ENCODE data around the gene PA2G4. TPM values are rescaled to one million over a fixed set of nuclear protein-coding genes. Genes with fewer than 3 reads are reported as not detected.

The PA2G4 gene
- total and polyA plus RNA-seq, 10 of the 15 experiments (the other 5 are each of a cell fraction or from before 2014, with no cell fraction given) = 148 to 514 (median 406) TPM

DNA sequence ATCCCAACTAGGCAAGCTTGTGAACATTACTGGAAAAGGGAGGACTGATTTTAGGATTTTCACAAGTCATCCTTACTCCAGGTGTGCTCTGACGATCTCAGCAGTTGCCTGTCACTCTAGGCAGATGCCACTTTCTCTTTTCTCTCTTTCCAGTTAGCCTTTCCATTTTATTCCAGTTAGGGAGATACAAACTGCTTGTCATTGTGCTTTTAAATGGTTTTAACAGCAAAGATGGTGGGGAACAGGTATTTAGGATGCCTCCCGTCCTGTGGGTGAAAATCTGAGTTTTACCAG is 1.2 kb downstream of the PA2G4 start:
- no TSS peak for BruUV-seq (replicated peaks)
- FAIRE-seq = no peak
- Histone ChIP-seq H3K27me3 (replicated peaks in 1 of 2; ENCODE audit: control insufficient read depth in 2 of 2, insufficient read depth in 2 of 2, low read length in 1 of 2) (no peaks in the 10 kb centered on the region; a peak in 1 of 4 replicates), H3K27ac (ENCODE audit: control insufficient read depth, insufficient read depth) (peak overlapping the region; percentile 86), H3K79me2 (ENCODE audit: control insufficient read depth, insufficient read depth, low read length) (peaks cover 36% of the 10 kb centered on the region), H2AFZ (ENCODE audit: control insufficient read depth, low read depth, low read length) (no peak overlapping the region), H3K4me3 (peak overlapping the region; percentile 97), H3K9me3 (replicated peaks; ENCODE audit: control insufficient read depth, insufficient read depth, low read length) (no peaks in the 10 kb centered on the region), H4K20me1 (ENCODE audit: control insufficient read depth, insufficient read depth) (no peaks in the 10 kb centered on the region), H3K4me1 (ENCODE audit: control insufficient read depth, insufficient read depth, low read length) (peaks cover 3% of the 10 kb centered on the region; the same call in 1 of the 2 replicates), H3K36me3 (ENCODE audit: control insufficient read depth in 2 of 2, insufficient read depth in 2 of 2, low read length in 1 of 2) (peaks cover 10 to 33% of the 10 kb centered on the region in 2 experiments), H3K9ac (ENCODE audit: control insufficient read depth, insufficient read depth, low read length) (peak overlapping the region; percentile 95), H3K4me2 (ENCODE audit: control insufficient read depth, insufficient read depth) (peak overlapping the region; percentile 91)
- 2% methylated on average over 2 of the region's 2 CpGs for WGBS (ENCODE audit: insufficient coverage, insufficient replicate concordance, low lambda C conversion rate, missing lambda C conversion rate)
- ATAC-seq = no peak
- ChIA-PET RAD21 (ENCODE audit: unreplicated experiment) (interaction anchor here (0.6 to 3.5 kb wide), 5 partner anchors 10 to 280 kb away, joined by 4 to 30 read pairs (median 12); partner anchors contain the start of genes RPL41, SUOX and ZC3H10), POLR2A (interaction anchor here (0.6 to 6.3 kb wide), 6 partner anchors 12 to 367 kb away, joined by 3 to 95 read pairs (median 6); partner anchors contain the start of genes RPL41 and ZC3H10), SMC1A (ENCODE audit: uncharacterized antibody, unreplicated experiment) (interaction anchor here (1.0 to 2.8 kb wide), 8 partner anchors 10 to 367 kb away, joined by 3 to 26 read pairs (median 4); partner anchors contain the start of genes DNAJC14, ESYT1, RPL41 and ZC3H10), CTCF (interaction anchor here (0.9 to 4.0 kb wide), 13 partner anchors 10 to 389 kb away, joined by 3 to 25 read pairs (median 6); partner anchors contain the start of genes BLOC1S1, ESYT1, RPL41 and SMARCC2)
- intact Hi-C loops (cut with micrococcal nuclease; ENCODE audit: unreplicated experiment) = loop anchor here (2.0 kb wide), 1 partner anchor 177 kb away; no protein-coding TSS in a partner anchor
- TF ChIP-seq, protein P1, sequence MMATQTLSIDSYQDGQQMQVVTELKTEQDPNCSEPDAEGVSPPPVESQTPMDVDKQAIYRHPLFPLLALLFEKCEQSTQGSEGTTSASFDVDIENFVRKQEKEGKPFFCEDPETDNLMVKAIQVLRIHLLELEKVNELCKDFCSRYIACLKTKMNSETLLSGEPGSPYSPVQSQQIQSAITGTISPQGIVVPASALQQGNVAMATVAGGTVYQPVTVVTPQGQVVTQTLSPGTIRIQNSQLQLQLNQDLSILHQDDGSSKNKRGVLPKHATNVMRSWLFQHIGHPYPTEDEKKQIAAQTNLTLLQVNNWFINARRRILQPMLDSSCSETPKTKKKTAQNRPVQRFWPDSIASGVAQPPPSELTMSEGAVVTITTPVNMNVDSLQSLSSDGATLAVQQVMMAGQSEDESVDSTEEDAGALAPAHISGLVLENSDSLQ (IDR thresholded peaks at IDR 0.05) = peak; percentile 74
- TF ChIP-seq, protein P2, sequence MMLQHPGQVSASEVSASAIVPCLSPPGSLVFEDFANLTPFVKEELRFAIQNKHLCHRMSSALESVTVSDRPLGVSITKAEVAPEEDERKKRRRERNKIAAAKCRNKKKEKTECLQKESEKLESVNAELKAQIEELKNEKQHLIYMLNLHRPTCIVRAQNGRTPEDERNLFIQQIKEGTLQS (IDR thresholded peaks at IDR 0.05; ENCODE audit: borderline replicate concordance, extremely low read depth, low read depth, low read length) = no peak
- DNase-seq (ENCODE audit: low read depth, low spot score) = no peak
- in situ Hi-C loops (cut with MboI) = no loop called here

DNA sequence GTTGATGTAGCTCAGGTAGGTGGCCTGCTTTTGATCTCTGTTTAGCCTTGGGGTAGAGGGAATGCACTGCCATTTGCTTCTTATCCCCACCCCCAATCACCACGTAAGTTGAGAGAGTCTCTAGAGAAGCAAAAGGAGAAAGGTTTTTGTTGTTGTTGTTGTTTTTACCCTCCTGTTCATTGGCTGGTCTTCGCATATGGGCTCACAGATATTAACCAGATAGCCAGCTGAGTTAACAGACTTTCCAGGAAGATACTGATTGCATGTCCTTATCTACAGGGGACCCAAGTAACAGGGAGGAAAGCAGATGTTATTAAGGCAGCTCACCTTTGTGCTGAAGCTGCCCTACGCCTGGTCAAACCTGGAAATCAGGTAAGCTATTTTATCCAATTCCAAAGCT is 2.9 kb downstream of the PA2G4 start:
- Histone ChIP-seq H3K27me3 (replicated peaks in 1 of 2; ENCODE audit: control insufficient read depth in 2 of 2, insufficient read depth in 2 of 2, low read length in 1 of 2) (no peaks in the 10 kb centered on the region), H3K9me3 (replicated peaks; ENCODE audit: control insufficient read depth, insufficient read depth, low read length) (no peaks in the 10 kb centered on the region), H3K4me2 (ENCODE audit: control insufficient read depth, insufficient read depth) (peak overlapping the region; percentile 91), H3K27ac (ENCODE audit: control insufficient read depth, insufficient read depth) (no peak overlapping the region), H3K36me3 (ENCODE audit: control insufficient read depth in 2 of 2, insufficient read depth in 2 of 2, low read length in 1 of 2) (peaks cover 17 to 39% of the 10 kb centered on the region in 2 experiments), H3K79me2 (ENCODE audit: control insufficient read depth, insufficient read depth, low read length) (peaks cover 36% of the 10 kb centered on the region), H3K4me3 (peak overlapping the region; percentile 97; the same call in 1 of the 2 replicates), H4K20me1 (ENCODE audit: control insufficient read depth, insufficient read depth) (no peaks in the 10 kb centered on the region), H3K9ac (ENCODE audit: control insufficient read depth, insufficient read depth, low read length) (no peak overlapping the region; the same call in 1 of the 2 replicates), H2AFZ (ENCODE audit: control insufficient read depth, low read depth, low read length) (no peak overlapping the region), H3K4me1 (ENCODE audit: control insufficient read depth, insufficient read depth, low read length) (peaks cover 3% of the 10 kb centered on the region; the same call in 1 of the 2 replicates)
- in situ Hi-C loops (cut with MboI) (no loop called here), intact Hi-C loops (cut with micrococcal nuclease; ENCODE audit: unreplicated experiment) (no loop called here)
- SMC1A ChIA-PET (ENCODE audit: uncharacterized antibody, unreplicated experiment) = interaction anchor here (1.0 to 2.6 kb wide), 5 partner anchors 8 to 289 kb away, joined by 3 to 8 read pairs (median 4); partner anchors contain the start of genes ORMDL2 and SARNP
- DNase-seq (ENCODE audit: low read depth, low spot score) (no peak), ATAC-seq (no peak), FAIRE-seq (no peak)
- CTCF ChIA-PET = interaction anchor here (1.1 to 2.0 kb wide), 7 partner anchors 10 to 370 kb away, joined by 3 to 6 read pairs (median 5); partner anchors contain the start of gene ZC3H10
- POLR2A ChIA-PET = interaction anchor here (0.5 to 6.3 kb wide), 4 partner anchors 10 to 252 kb away, joined by 3 to 95 read pairs (median 3); partner anchors contain the start of genes RPL41, SMARCC2, STAT2 and ZC3H10
- WGBS (ENCODE audit: insufficient coverage, insufficient replicate concordance, low lambda C conversion rate, missing lambda C conversion rate) = 96% methylated on average over 3 of the region's 3 CpGs
- RAD21 ChIA-PET (ENCODE audit: unreplicated experiment) = interaction anchor here (0.9 kb wide), 1 partner anchor 370 kb away, joined by 3 read pairs; no protein-coding TSS in a partner anchor
- BruUV-seq (replicated peaks) = no TSS peak
- TF ChIP-seq ZZZ3 (IDR thresholded peaks at IDR 0.05; ENCODE audit: control insufficient read depth, insufficient read length, low read depth) (no peak), EZH2 (IDR thresholded peaks at IDR 0.05; ENCODE audit: borderline replicate concordance, control insufficient read depth, low read depth, low read length) (no peak)
- TF ChIP-seq, protein P3, sequence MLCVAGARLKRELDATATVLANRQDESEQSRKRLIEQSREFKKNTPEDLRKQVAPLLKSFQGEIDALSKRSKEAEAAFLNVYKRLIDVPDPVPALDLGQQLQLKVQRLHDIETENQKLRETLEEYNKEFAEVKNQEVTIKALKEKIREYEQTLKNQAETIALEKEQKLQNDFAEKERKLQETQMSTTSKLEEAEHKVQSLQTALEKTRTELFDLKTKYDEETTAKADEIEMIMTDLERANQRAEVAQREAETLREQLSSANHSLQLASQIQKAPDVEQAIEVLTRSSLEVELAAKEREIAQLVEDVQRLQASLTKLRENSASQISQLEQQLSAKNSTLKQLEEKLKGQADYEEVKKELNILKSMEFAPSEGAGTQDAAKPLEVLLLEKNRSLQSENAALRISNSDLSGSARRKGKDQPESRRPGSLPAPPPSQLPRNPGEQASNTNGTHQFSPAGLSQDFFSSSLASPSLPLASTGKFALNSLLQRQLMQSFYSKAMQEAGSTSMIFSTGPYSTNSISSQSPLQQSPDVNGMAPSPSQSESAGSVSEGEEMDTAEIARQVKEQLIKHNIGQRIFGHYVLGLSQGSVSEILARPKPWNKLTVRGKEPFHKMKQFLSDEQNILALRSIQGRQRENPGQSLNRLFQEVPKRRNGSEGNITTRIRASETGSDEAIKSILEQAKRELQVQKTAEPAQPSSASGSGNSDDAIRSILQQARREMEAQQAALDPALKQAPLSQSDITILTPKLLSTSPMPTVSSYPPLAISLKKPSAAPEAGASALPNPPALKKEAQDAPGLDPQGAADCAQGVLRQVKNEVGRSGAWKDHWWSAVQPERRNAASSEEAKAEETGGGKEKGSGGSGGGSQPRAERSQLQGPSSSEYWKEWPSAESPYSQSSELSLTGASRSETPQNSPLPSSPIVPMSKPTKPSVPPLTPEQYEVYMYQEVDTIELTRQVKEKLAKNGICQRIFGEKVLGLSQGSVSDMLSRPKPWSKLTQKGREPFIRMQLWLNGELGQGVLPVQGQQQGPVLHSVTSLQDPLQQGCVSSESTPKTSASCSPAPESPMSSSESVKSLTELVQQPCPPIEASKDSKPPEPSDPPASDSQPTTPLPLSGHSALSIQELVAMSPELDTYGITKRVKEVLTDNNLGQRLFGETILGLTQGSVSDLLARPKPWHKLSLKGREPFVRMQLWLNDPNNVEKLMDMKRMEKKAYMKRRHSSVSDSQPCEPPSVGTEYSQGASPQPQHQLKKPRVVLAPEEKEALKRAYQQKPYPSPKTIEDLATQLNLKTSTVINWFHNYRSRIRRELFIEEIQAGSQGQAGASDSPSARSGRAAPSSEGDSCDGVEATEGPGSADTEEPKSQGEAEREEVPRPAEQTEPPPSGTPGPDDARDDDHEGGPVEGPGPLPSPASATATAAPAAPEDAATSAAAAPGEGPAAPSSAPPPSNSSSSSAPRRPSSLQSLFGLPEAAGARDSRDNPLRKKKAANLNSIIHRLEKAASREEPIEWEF (IDR thresholded peaks at IDR 0.05; ENCODE audit: insufficient replicate concordance, low read depth, low read length) = no peak
- TF ChIP-seq, protein P4, sequence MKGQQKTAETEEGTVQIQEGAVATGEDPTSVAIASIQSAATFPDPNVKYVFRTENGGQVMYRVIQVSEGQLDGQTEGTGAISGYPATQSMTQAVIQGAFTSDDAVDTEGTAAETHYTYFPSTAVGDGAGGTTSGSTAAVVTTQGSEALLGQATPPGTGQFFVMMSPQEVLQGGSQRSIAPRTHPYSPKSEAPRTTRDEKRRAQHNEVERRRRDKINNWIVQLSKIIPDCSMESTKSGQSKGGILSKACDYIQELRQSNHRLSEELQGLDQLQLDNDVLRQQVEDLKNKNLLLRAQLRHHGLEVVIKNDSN (IDR thresholded peaks at IDR 0.05; ENCODE audit: borderline replicate concordance, extremely low read length, insufficient read depth, low read depth, low read length) = no peak
